ENCODE data around the gene RASGRF1.

GRCh38 chr15:78931439-78932257 lies 158.9 kb downstream of the RASGRF1 start:
- TF ChIP-seq CTCF (IDR thresholded peaks at IDR 0.05) (no peak), POLR2A (IDR thresholded peaks at IDR 0.05) (no peak), EP300 (IDR thresholded peaks at IDR 0.05) (no peak)

All from ovary (tissue), 3 donors.